Neural progenitor cell (in vitro differentiated cells): ENCODE data around the gene CCDC124. TPM values are rescaled to one million over a fixed set of nuclear protein-coding genes. Genes with fewer than 3 reads are reported as not detected.

ENCODE experiments used
- DNase-seq: peaks from one replicate; pipeline ENCODE4 v3.0.0-alpha.2; 2016; ENCODE audit warnings: low spot score
- H2AFZ ChIP-seq: fragments of 200-600 bp; sonication (generic); replicated peaks from 2 replicates; pipeline ENCODE4 v1.6.1; 2016; ENCODE audit warnings: antibody characterized with exemption
- H3F3A ChIP-seq: fragments of 200-600 bp; sonication (generic); 2 replicates; pipeline ENCODE4 v1.6.1; 2016; ENCODE audit warnings: antibody characterized with exemption, low read depth
- H3K27ac ChIP-seq: fragments of 200-600 bp; sonication (generic); 2 replicates; pipeline ENCODE4 v1.5.1; 2016; ENCODE audit warnings: mild to moderate bottlenecking
- H3K27me3 ChIP-seq: fragments of 200-600 bp; sonication (generic); 2 replicates; pipeline ENCODE4 v1.6.1; 2016; ENCODE audit warnings: mild to moderate bottlenecking, moderate library complexity
- H3K36me3 ChIP-seq: fragments of 200-600 bp; sonication (generic); 2 replicates; pipeline ENCODE4 v1.5.1; 2016
- H3K4me1 ChIP-seq: fragments of 200-600 bp; sonication (generic); 2 replicates; pipeline ENCODE4 v1.6.1; 2016; ENCODE audit warnings: mixed run types
- H3K4me2 ChIP-seq: fragments of 200-600 bp; sonication (generic); 2 replicates; pipeline ENCODE4 v1.6.1; 2016
- H3K4me3 ChIP-seq: fragments of 200-600 bp; sonication (generic); 2 replicates; pipeline ENCODE4 v1.5.1; 2016
- H3K79me2 ChIP-seq: fragments of 200-600 bp; sonication (generic); 2 replicates; pipeline ENCODE4 v1.6.1; 2016; ENCODE audit warnings: low read depth
- H3K9ac ChIP-seq: fragments of 200-600 bp; sonication (generic); 2 replicates; pipeline ENCODE4 v1.6.1; 2016
- H3K9me3 ChIP-seq: fragments of 200-600 bp; sonication (generic); 2 replicates; pipeline ENCODE4 v1.5.1; 2016; ENCODE audit warnings: low read depth
- H4K20me1 ChIP-seq: fragments of 200-600 bp; sonication (generic); 2 replicates; pipeline ENCODE4 v1.6.1; 2016; ENCODE audit warnings: low read depth
- H3K27ac Mint-ChIP-seq: 3 replicates; pipeline ENCODE4 v1.8.0; 2021; ENCODE audit warnings: mixed read lengths
- H3K27me3 Mint-ChIP-seq: 2 replicates; pipeline ENCODE4 v1.8.0; 2022; ENCODE audit warnings: low read depth, mild to moderate bottlenecking, inconsistent platforms, moderate library complexity, mixed read lengths; ENCODE audit not compliant: insufficient read depth
- H3K36me3 Mint-ChIP-seq: 3 replicates; pipeline ENCODE4 v1.8.0; 2021; ENCODE audit warnings: mixed read lengths
- H3K4me1 Mint-ChIP-seq: 3 replicates; pipeline ENCODE4 v1.8.0; 2021; ENCODE audit warnings: mixed read lengths
- H3K4me3 Mint-ChIP-seq: 3 replicates; pipeline ENCODE4 v1.8.0; 2021; ENCODE audit warnings: mild to moderate bottlenecking, moderate library complexity, mixed read lengths
- H3K9me3 Mint-ChIP-seq: 3 replicates; pipeline ENCODE4 v1.8.0; 2020; ENCODE audit warnings: mixed read lengths
- EZH2 ChIP-seq: fragments of 200-600 bp; sonication (generic); IDR thresholded peaks from 2 replicates; pipeline ENCODE4 v1.6.1; 2017; ENCODE audit warnings: antibody characterized with exemption, mild to moderate bottlenecking, moderate library complexity
- EZH2phosphoT487 ChIP-seq: fragments of 200-600 bp; sonication (generic); IDR thresholded peaks from 2 replicates; pipeline ENCODE4 v1.6.1; 2017; ENCODE audit warnings: antibody characterized with exemption
- small RNA-seq: library from RNA; depleted of rRNA; stranded (forward); fragments of <200 nt; gene quantifications from one replicate; pipeline ENCODE3, GENCODE V24; 2015
- total RNA-seq: library from RNA; depleted of rRNA; stranded (reverse); fragments of >200 nt; gene quantifications from 2 replicates; pipeline ENCODE4 v1.2.3, GENCODE V29; 2015; ENCODE audit warnings: low replicate concordance
- TF ChIP-seq, protein P1 (sequence below): fragments of 200-600 bp; sonication (generic); IDR thresholded peaks from 2 replicates; pipeline ENCODE4 v1.5.1; 2017; ENCODE audit warnings: antibody characterized with exemption, mild to moderate bottlenecking

The CCDC124 gene
- total RNA-seq, 1 donor from 2014 or later: 23.3 TPM

DNA sequence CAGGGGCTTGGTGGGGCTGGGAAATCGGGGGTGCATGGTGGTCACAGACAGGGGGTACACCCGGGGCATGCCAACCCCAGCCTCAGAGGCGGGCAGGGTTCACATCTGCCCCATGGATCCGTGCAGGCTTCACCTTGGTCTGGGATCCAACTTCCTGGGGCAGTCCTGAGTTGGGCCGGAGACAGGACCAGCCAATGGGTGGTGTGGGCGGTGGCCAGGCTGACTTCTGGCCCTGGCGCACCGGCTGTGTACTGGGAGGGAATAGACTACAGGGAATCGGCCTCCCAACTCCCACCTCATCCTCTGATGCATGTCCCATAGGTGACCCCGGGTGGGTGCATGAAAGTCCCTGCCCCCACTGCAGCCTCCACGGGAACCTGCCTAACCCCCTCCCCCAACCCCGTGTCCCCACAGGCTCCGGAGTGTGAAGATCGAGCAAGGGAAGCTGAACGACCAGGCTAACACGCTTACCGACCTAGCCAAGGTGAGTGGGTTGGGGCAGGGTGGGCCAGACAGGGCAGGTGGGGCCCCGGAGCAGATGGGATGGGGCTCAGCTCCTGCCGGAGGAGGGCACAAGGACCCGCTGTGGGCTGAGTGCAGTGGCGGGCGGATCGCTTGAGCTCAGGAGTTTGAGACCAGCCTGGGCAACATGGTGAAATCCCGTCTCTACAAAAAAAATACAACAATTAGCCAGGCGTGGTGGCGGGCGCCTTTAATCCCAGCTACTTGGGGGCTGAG is 60.4 kb downstream of the CCDC124 start:
- H3K4me1 Mint-ChIP-seq: peaks cover 2% of the 10 kb centered on the region
- Histone ChIP-seq H2AFZ (no peak overlapping the region), H3K4me3 (no peak overlapping the region), H3K9me3 (no peaks in the 10 kb centered on the region), H3K27ac (no peak overlapping the region), H3K27me3 (no peaks in the 10 kb centered on the region), H3K79me2 (no peaks in the 10 kb centered on the region), H3K36me3 (no peaks in the 10 kb centered on the region), H3K4me1 (no peaks in the 10 kb centered on the region), H3K9ac (no peak overlapping the region), H3F3A (no peaks in the 10 kb centered on the region), H3K4me2 (no peak overlapping the region), H4K20me1 (no peaks in the 10 kb centered on the region)
- H3K36me3 Mint-ChIP-seq: no peaks in the 10 kb centered on the region
- H3K27me3 Mint-ChIP-seq: peaks cover 3% of the 10 kb centered on the region
- TF ChIP-seq EZH2phosphoT487: no peak
- no peak for TF ChIP-seq EZH2
- TF ChIP-seq, protein P1, sequence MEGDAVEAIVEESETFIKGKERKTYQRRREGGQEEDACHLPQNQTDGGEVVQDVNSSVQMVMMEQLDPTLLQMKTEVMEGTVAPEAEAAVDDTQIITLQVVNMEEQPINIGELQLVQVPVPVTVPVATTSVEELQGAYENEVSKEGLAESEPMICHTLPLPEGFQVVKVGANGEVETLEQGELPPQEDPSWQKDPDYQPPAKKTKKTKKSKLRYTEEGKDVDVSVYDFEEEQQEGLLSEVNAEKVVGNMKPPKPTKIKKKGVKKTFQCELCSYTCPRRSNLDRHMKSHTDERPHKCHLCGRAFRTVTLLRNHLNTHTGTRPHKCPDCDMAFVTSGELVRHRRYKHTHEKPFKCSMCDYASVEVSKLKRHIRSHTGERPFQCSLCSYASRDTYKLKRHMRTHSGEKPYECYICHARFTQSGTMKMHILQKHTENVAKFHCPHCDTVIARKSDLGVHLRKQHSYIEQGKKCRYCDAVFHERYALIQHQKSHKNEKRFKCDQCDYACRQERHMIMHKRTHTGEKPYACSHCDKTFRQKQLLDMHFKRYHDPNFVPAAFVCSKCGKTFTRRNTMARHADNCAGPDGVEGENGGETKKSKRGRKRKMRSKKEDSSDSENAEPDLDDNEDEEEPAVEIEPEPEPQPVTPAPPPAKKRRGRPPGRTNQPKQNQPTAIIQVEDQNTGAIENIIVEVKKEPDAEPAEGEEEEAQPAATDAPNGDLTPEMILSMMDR: no peak
- no peaks in the 10 kb centered on the region for H3K9me3 Mint-ChIP-seq
- no peak overlapping the region for H3K27ac Mint-ChIP-seq
- H3K4me3 Mint-ChIP-seq: no peak overlapping the region
- no peak for DNase-seq

Small RNA genes lying within 50 kb of the gene (small RNA-seq; reads per million reads assigned to genes)
- gene RNA5SP468: not detected

Other genes starting within 250 kb of the CCDC124 start
- 0.77 and 1.3 TPM in 2 replicates for gene UNC13A, start 244.7 kb upstream of the CCDC124 start, total RNA-seq
- 8.9 and 30.4 TPM in 2 replicates for gene MAP1S, start 213.5 kb upstream of the CCDC124 start, total RNA-seq
- gene FCHO1, start 181.5 kb upstream of the CCDC124 start, total RNA-seq: 15.5 and 29.8 TPM in 2 replicates
- gene B3GNT3, start 137.9 kb upstream of the CCDC124 start, total RNA-seq: not detected in 2 replicates
- gene INSL3, start 111.5 kb upstream of the CCDC124 start, total RNA-seq: 0.37 TPM in 1 of 2 replicates, not detected in the other
- gene JAK3, start 85.0 kb upstream of the CCDC124 start, total RNA-seq: 3.4 and 3.9 TPM in 2 replicates
- gene RPL18A, start 73.1 kb upstream of the CCDC124 start, total RNA-seq: 975 and 1,520 TPM in 2 replicates
- 0.37 and 0.51 TPM in 2 replicates for gene SLC5A5, start 61.1 kb upstream of the CCDC124 start, total RNA-seq
- 1.8 and 5.5 TPM in 2 replicates for gene KCNN1, start 34.1 kb downstream of the CCDC124 start, total RNA-seq
- 4.7 and 14.4 TPM in 2 replicates for gene ARRDC2, start 75.2 kb downstream of the CCDC124 start, total RNA-seq
- gene IL12RB1, start 153.9 kb downstream of the CCDC124 start, total RNA-seq: not detected in 2 replicates
- gene MAST3, start 164.8 kb downstream of the CCDC124 start, total RNA-seq: 2.1 and 5.1 TPM in 2 replicates
- gene PIK3R2, start 220.1 kb downstream of the CCDC124 start, total RNA-seq: 21.4 and 41.8 TPM in 2 replicates
- 0.62 TPM in 1 of 2 replicates, not detected in the other for gene IFI30, start 240.8 kb downstream of the CCDC124 start, total RNA-seq